CD4-positive, CD25-positive, alpha-beta regulatory T cell (primary cell): ENCODE results near the gene RBFOX1. TPM values are rescaled to one million over a fixed set of nuclear protein-coding genes. Genes with fewer than 3 reads are reported as not detected.

ENCODE experiments used
- ATAC-seq, 2 donors: fragments of 150-1000 bp; cut with Tn5 transposase; one replicate each; pipeline ENCODE4 v1.10.0; 2021; ENCODE audit warnings: low read depth in 2 of 2, moderate number of reproducible peaks in 2 of 2, moderate library complexity in 1 of 2
- DNase-seq, 3 donors: peaks; one replicate each; pipeline versions ENCODE4 v3.0.0 to v3.0.0-alpha.2; 2012 to 2022; ENCODE audit warnings: mixed read lengths in 1 of 3
- H3K27ac ChIP-seq: one replicate; pipeline ENCODE4 v1.7.0; 2013; ENCODE audit warnings: mild to moderate bottlenecking, low read length; ENCODE audit not compliant: insufficient read depth, poor library complexity, severe bottlenecking
- H3K27me3 ChIP-seq: one replicate; pipeline ENCODE4 v1.7.0; 2013; ENCODE audit warnings: low read length; ENCODE audit not compliant: control insufficient read depth, insufficient read depth
- H3K36me3 ChIP-seq: one replicate; pipeline ENCODE4 v1.7.0; 2013; ENCODE audit warnings: mild to moderate bottlenecking, low read length, moderate library complexity; ENCODE audit not compliant: control insufficient read depth, insufficient read depth
- H3K4me1 ChIP-seq: 2 replicates; pipeline ENCODE4 v1.7.0; 2013; ENCODE audit warnings: mild to moderate bottlenecking, low read length; ENCODE audit not compliant: insufficient read depth, control insufficient read depth, poor library complexity, severe bottlenecking
- H3K4me3 ChIP-seq: one replicate; pipeline ENCODE4 v1.7.0; 2013; ENCODE audit warnings: low read depth, mild to moderate bottlenecking, low read length, moderate library complexity
- H3K9me3 ChIP-seq, 2 experiments: 1 replicate in 1 of 2; 2 replicates in 1 of 2; pipeline ENCODE4 v1.7.0; 2013; ENCODE audit warnings: low read length in 2 of 2, mild to moderate bottlenecking in 1 of 2, moderate library complexity in 1 of 2; ENCODE audit not compliant: control insufficient read depth in 2 of 2
- H3K27ac Mint-ChIP-seq, 3 donors: one replicate each; pipeline ENCODE4 v1.8.0; 2020 to 2022; ENCODE audit warnings: mild to moderate bottlenecking in 3 of 3, mixed read lengths in 3 of 3, moderate library complexity in 2 of 3
- H3K27me3 Mint-ChIP-seq: one replicate; pipeline ENCODE4 v1.8.0; 2022; ENCODE audit warnings: mild to moderate bottlenecking, mixed read lengths
- H3K36me3 Mint-ChIP-seq: one replicate; pipeline ENCODE4 v1.8.0; 2020; ENCODE audit warnings: mixed read lengths
- H3K4me1 Mint-ChIP-seq, 4 donors: one replicate each; pipeline ENCODE4 v1.8.0; 2020 to 2022; ENCODE audit warnings: mixed read lengths in 4 of 4, mild to moderate bottlenecking in 1 of 4
- H3K4me3 Mint-ChIP-seq, 4 donors: one replicate each; pipeline ENCODE4 v1.8.0; 2020 to 2022; ENCODE audit warnings: mild to moderate bottlenecking in 4 of 4, mixed read lengths in 4 of 4, moderate library complexity in 3 of 4
- H3K9me3 Mint-ChIP-seq, 7 donors: one replicate each; pipeline ENCODE4 v1.8.0; 2020 to 2022; ENCODE audit warnings: mixed read lengths in 7 of 7, mild to moderate bottlenecking in 3 of 7, moderate library complexity in 2 of 7
- polyA plus RNA-seq, 4 donors: library from polyadenylated mRNA; unstranded; fragments of 300-500 nt; fragmentation: Illumina TruSeq; gene quantifications; one replicate each; pipeline ENCODE4 v1.2.3, GENCODE V29; 2021
- total RNA-seq: library from RNA; stranded (reverse); gene quantifications from one replicate; pipeline ENCODE4 v1.2.3, GENCODE V29; 2022

The RBFOX1 gene
- total and polyA plus RNA-seq, 5 donors from 2014 or later: not detected

DNA sequence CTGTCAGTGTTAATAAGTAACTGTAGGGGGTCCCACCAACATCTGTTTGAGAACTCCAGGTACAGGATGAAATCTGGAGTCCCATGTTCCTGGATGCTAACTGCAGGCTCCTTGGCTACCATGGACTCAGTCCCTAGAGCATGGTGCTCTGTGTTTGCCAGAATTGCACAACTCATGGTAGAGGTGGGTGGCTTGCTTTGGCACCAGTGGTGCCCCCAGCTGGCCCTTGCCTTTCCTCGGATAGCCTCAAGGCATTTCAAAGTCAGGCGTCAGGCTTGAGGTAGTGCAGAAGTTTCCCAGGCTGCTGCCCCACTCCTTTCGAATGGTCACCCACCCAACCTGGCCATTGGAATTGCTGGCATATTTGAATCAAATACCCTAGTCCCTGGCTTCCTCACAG is 179.9 kb downstream of the RBFOX1 start:
- ATAC-seq (no peak), DNase-seq (no peak)
- peaks cover 0 to 5% of the 10 kb centered on the region in 2 experiments for H3K9me3 ChIP-seq
- H3K27me3 ChIP-seq: no peaks in the 10 kb centered on the region
- peaks cover 0 to 21% (median 8%) of the 10 kb centered on the region in 7 donors for H3K9me3 Mint-ChIP-seq
- H3K27ac Mint-ChIP-seq: no peak overlapping the region
- H3K36me3 ChIP-seq: no peaks in the 10 kb centered on the region
- H3K4me3 ChIP-seq: no peak overlapping the region
- H3K4me1 ChIP-seq: no peaks in the 10 kb centered on the region
- no peaks in the 10 kb centered on the region for H3K4me1 Mint-ChIP-seq
- H3K4me3 Mint-ChIP-seq: no peak overlapping the region
- H3K27ac ChIP-seq: no peak overlapping the region
- H3K36me3 Mint-ChIP-seq: no peaks in the 10 kb centered on the region
- H3K27me3 Mint-ChIP-seq: no peaks in the 10 kb centered on the region

DNA sequence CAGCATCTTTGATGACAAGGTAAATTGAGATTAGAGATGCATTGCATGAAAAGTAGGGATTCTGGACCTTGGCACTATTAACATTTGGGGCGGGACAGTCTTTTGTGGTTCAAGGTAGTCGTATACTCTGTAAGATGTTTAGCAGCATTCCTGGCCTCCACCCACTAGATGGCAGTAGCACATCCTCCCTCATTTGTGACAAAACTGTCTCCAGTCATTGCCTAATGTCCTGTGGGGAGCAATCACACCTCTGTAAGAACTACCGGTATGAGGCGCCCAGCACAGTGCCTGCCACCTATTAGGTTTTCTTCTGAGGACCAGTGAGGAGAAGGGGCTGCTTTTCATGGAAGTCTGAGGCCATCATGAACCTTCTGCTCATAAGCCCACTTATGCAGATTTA is 180.8 kb downstream of the RBFOX1 start:
- Histone ChIP-seq H3K9me3 (no peaks in the 10 kb centered on the region), H3K27me3 (no peaks in the 10 kb centered on the region), H3K27ac (no peak overlapping the region), H3K4me3 (no peak overlapping the region), H3K4me1 (no peaks in the 10 kb centered on the region), H3K36me3 (no peaks in the 10 kb centered on the region)
- DNase-seq: peak in 1 of 3 donors; percentile 1
- no peaks in the 10 kb centered on the region for H3K4me1 Mint-ChIP-seq
- no peak overlapping the region for H3K4me3 Mint-ChIP-seq
- H3K9me3 Mint-ChIP-seq: peaks cover 0 to 27% (median 9%) of the 10 kb centered on the region in 7 donors
- ATAC-seq: no peak
- no peak overlapping the region for H3K27ac Mint-ChIP-seq
- no peaks in the 10 kb centered on the region for H3K27me3 Mint-ChIP-seq
- H3K36me3 Mint-ChIP-seq: no peaks in the 10 kb centered on the region

DNA sequence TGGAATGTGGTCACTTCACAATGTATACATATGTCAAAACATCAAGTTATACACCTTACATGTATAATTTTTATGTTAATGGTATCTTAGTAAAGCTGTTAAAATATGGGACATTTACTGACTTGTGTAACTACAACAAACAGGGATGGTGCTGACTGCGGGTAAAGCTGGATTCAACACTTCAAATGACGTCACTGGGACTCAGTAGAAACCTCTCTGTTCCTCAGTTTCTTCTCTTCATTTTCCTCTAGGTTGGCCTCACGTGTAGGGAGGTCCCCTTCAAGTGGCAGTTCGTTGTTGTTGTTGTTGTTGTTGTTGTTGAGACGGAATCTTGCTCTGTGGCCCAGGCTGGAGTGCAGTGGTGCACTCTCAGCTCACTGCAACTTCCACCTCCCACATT is 182.9 kb downstream of the RBFOX1 start:
- Histone ChIP-seq H3K4me3 (no peak overlapping the region), H3K36me3 (no peaks in the 10 kb centered on the region), H3K27me3 (no peaks in the 10 kb centered on the region), H3K9me3 (no peaks in the 10 kb centered on the region), H3K4me1 (no peaks in the 10 kb centered on the region), H3K27ac (no peak overlapping the region)
- ATAC-seq (no peak), DNase-seq (no peak)
- no peaks in the 10 kb centered on the region for H3K4me1 Mint-ChIP-seq
- H3K27me3 Mint-ChIP-seq: no peaks in the 10 kb centered on the region
- no peak overlapping the region for H3K27ac Mint-ChIP-seq
- no peak overlapping the region for H3K4me3 Mint-ChIP-seq
- H3K36me3 Mint-ChIP-seq: no peaks in the 10 kb centered on the region
- peaks cover 0 to 22% (median 5%) of the 10 kb centered on the region in 7 donors for H3K9me3 Mint-ChIP-seq

DNA sequence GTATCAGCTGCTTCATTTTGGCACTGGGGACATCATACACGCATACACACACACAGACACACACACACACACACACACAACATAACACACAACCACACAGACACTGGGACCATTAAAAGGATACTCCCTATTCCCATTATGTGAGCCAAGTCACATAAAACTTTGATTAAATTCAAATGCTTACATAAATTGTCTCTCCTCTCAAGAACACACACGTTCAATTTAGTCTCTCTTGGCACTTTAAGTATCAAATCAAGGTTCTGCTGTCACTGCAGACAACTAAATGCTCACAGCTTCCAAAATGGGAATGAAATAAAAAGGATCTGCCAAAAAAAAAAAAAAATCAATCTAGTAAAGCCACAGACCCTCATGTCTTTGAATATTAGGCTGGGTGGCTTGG is 184.9 kb downstream of the RBFOX1 start:
- H3K4me1 ChIP-seq: no peaks in the 10 kb centered on the region
- no peak overlapping the region for H3K4me3 ChIP-seq
- Mint-ChIP-seq H3K27ac (no peak overlapping the region), H3K9me3 (peaks cover 0 to 21% (median 4%) of the 10 kb centered on the region in 7 donors), H3K4me1 (no peaks in the 10 kb centered on the region), H3K36me3 (no peaks in the 10 kb centered on the region), H3K27me3 (no peaks in the 10 kb centered on the region), H3K4me3 (no peak overlapping the region)
- H3K9me3 ChIP-seq: no peaks in the 10 kb centered on the region
- no peaks in the 10 kb centered on the region for H3K36me3 ChIP-seq
- DNase-seq (no peak), ATAC-seq (no peak)
- H3K27me3 ChIP-seq: no peaks in the 10 kb centered on the region
- H3K27ac ChIP-seq: no peak overlapping the region

DNA sequence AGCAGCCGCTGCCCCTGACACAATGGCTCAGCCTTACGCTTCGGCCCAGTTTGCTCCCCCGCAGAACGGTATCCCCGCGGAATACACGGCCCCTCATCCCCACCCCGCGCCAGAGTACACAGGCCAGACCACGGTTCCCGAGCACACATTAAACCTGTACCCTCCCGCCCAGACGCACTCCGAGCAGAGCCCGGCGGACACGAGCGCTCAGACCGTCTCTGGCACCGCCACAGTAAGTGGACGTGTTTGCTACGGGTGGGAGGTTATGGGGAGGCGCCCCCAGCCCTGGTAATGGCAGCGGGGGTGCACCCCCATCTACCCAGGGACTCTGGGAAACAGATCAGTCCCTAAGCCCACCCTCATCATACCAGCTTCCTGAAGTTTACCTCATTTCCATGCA is 185.5 kb downstream of the RBFOX1 start:
- H3K36me3 ChIP-seq: no peaks in the 10 kb centered on the region
- H3K9me3 ChIP-seq: no peaks in the 10 kb centered on the region
- H3K36me3 Mint-ChIP-seq: no peaks in the 10 kb centered on the region
- H3K4me1 Mint-ChIP-seq: no peaks in the 10 kb centered on the region
- H3K4me3 Mint-ChIP-seq: no peak overlapping the region
- peak overlapping the region in 1 of 3 donors; percentile 44 for H3K27ac Mint-ChIP-seq
- H3K27ac ChIP-seq: no peak overlapping the region
- DNase-seq (no peak), ATAC-seq (no peak)
- no peak overlapping the region for H3K4me3 ChIP-seq
- no peaks in the 10 kb centered on the region for H3K27me3 Mint-ChIP-seq
- no peaks in the 10 kb centered on the region for H3K4me1 ChIP-seq
- H3K27me3 ChIP-seq: no peaks in the 10 kb centered on the region
- H3K9me3 Mint-ChIP-seq: peaks cover 0 to 21% (median 4%) of the 10 kb centered on the region in 7 donors

DNA sequence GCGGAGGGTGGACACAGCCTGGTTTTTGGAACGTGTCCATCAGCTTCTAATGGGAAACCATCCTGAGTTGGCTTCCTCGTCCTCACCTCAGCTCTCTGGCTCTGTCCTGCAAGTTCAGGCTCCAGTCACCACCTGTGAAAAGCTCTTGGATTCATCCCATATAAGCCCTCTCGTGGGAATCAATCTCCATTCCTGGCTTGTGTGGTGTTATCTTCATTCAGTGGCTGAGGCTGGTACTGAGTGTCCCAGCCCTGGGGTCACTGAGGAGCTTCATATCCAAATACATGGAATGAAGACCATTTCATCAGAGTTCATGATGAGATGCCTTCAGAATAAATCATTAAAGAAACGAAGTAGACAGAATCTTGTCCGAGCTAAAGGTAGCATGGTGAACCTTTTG is 189.2 kb downstream of the RBFOX1 start:
- H3K4me1 Mint-ChIP-seq: no peaks in the 10 kb centered on the region
- Histone ChIP-seq H3K9me3 (peaks cover 0 to 4% of the 10 kb centered on the region in 2 experiments), H3K27me3 (no peaks in the 10 kb centered on the region), H3K4me1 (no peaks in the 10 kb centered on the region), H3K27ac (no peak overlapping the region), H3K36me3 (no peaks in the 10 kb centered on the region), H3K4me3 (no peak overlapping the region)
- H3K27ac Mint-ChIP-seq: no peak overlapping the region
- DNase-seq: no peak
- no peaks in the 10 kb centered on the region for H3K27me3 Mint-ChIP-seq
- H3K36me3 Mint-ChIP-seq: no peaks in the 10 kb centered on the region
- H3K9me3 Mint-ChIP-seq: peaks cover 0 to 24% (median 2%) of the 10 kb centered on the region in 7 donors
- no peak for ATAC-seq
- H3K4me3 Mint-ChIP-seq: no peak overlapping the region

DNA sequence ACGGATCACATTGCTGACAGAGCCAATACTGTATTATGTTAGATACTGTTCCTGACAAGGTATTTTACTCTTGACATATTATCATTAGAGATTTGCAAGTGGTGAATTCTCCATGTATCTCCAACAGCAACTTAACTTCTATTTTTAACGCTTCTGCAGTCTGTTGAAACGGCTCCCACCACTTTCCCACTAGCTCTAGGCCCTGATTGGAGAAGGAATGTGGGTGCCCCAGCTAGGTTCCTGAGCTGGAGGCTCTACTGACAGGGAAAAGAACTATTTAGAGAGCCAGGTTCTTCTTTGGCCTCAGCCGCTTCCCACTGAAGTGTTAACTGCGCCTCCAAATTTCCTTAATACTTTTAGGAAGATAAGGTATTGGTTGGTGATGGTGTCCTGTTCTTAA is 191.8 kb downstream of the RBFOX1 start:
- H3K4me3 ChIP-seq: no peak overlapping the region
- Mint-ChIP-seq H3K27ac (no peak overlapping the region), H3K9me3 (peaks cover 0 to 29% (median 3%) of the 10 kb centered on the region in 7 donors), H3K4me3 (no peak overlapping the region), H3K36me3 (no peaks in the 10 kb centered on the region), H3K4me1 (no peaks in the 10 kb centered on the region), H3K27me3 (no peaks in the 10 kb centered on the region)
- no peak overlapping the region for H3K27ac ChIP-seq
- no peaks in the 10 kb centered on the region for H3K36me3 ChIP-seq
- no peaks in the 10 kb centered on the region for H3K4me1 ChIP-seq
- peaks cover 0 to 4% of the 10 kb centered on the region in 2 experiments for H3K9me3 ChIP-seq
- no peaks in the 10 kb centered on the region for H3K27me3 ChIP-seq
- ATAC-seq (no peak), DNase-seq (no peak)

DNA sequence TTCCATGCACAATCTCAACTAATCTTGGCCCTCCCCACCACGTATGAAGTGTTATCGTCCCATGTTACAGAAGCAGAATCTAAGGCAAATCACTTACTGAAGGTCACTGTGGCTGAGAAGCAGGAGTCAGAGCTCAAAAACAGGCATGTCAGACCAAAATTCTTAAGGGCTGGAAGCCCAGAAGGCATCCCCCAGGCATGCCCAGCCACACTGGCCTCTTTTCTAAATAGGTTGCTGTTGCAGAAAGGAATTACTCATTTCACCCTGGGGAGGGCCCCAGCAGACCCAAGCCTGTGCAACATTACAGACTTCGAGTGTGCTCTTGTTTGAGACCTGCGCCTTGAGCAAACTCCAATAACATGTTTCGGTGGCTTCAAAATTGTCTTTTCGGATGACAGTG is 194.1 kb downstream of the RBFOX1 start:
- no peak overlapping the region for H3K4me3 Mint-ChIP-seq
- no peaks in the 10 kb centered on the region for H3K4me1 Mint-ChIP-seq
- DNase-seq (no peak), ATAC-seq (no peak)
- Histone ChIP-seq H3K4me3 (no peak overlapping the region), H3K4me1 (no peaks in the 10 kb centered on the region), H3K9me3 (peaks cover 0 to 4% of the 10 kb centered on the region in 2 experiments), H3K27me3 (no peaks in the 10 kb centered on the region), H3K36me3 (no peaks in the 10 kb centered on the region), H3K27ac (no peak overlapping the region)
- H3K36me3 Mint-ChIP-seq: no peaks in the 10 kb centered on the region
- peaks cover 0 to 23% (median 4%) of the 10 kb centered on the region in 7 donors for H3K9me3 Mint-ChIP-seq
- no peaks in the 10 kb centered on the region for H3K27me3 Mint-ChIP-seq
- H3K27ac Mint-ChIP-seq: no peak overlapping the region
